ENCODE data around the gene LINGO4. TPM values are rescaled to one million over a fixed set of nuclear protein-coding genes. Genes with fewer than 3 reads are reported as not detected.

LINGO4 gene
- total and polyA plus RNA-seq, 2 of the 13 experiments (the other 11 are each of a cell fraction or from before 2014, with no cell fraction given), result 0.02 to 0.05 TPM

DNA sequence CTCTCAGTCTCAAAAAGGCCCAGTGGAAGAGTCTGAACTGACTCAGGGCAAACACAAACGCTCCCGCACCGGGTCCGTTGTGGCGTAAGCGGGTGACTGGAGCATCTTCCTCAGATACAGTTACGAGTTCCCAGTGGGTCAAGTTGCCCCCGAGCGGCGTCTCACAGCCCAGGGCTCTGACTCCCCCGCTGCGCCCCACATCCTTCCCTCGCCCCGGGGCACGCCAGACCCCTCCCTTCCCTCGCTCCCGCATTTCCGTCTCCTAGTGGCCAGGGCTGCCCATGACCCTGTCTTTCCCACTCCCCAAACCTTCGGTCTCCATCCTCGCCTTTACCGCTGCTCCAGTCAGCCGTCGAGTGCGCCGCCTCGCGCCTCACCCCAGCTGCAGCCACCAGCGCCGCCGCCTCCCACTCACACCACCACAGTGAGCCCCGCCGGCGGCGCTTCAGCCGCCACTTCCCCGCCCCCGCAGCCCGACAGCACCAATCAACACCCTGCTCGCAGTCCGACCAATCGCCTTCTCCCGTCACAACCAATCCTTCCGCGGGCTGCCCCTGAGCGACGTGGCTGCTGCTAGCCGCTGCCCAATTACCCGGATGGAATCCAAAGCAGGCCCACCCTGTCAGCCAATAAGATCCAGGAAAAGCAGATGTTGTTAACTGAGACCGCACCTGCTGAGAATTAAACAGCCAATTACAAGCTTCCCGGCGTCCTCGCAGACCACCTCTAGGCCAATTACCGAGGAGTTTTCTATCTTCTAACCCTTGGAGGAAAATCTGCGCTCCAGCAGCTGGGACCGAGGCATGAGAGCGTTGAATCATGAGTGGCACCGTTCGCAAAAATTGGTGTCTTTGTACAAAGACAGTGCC is 14.9 kb downstream of the LINGO4 start, which contains the start of gene TDRKH (continued):
- TF ChIP-seq ZEB1 (IDR thresholded peaks at IDR 0.05; ENCODE audit: insufficient replicate concordance, low read depth), result no peak
- no peak; the same call in 1 of the 2 replicates for TF ChIP-seq ZNF224 (CRISPR knock-in tag; IDR thresholded peaks at IDR 0.05)
- TF ChIP-seq, protein P1, sequence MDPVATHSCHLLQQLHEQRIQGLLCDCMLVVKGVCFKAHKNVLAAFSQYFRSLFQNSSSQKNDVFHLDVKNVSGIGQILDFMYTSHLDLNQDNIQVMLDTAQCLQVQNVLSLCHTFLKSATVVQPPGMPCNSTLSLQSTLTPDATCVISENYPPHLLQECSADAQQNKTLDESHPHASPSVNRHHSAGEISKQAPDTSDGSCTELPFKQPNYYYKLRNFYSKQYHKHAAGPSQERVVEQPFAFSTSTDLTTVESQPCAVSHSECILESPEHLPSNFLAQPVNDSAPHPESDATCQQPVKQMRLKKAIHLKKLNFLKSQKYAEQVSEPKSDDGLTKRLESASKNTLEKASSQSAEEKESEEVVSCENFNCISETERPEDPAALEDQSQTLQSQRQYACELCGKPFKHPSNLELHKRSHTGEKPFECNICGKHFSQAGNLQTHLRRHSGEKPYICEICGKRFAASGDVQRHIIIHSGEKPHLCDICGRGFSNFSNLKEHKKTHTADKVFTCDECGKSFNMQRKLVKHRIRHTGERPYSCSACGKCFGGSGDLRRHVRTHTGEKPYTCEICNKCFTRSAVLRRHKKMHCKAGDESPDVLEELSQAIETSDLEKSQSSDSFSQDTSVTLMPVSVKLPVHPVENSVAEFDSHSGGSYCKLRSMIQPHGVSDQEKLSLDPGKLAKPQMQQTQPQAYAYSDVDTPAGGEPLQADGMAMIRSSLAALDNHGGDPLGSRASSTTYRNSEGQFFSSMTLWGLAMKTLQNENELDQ (CRISPR knock-in tag; IDR thresholded peaks at IDR 0.05; ENCODE audit: borderline replicate concordance), result no peak
- TF ChIP-seq ATF7-NPFF (CRISPR knock-in tag; IDR thresholded peaks at IDR 0.05; ENCODE audit: low read depth), result peak; percentile 95
- peak; percentile 95 for TF ChIP-seq EED (CRISPR knock-in tag; IDR thresholded peaks at IDR 0.05)
- TF ChIP-seq ZNF33B (CRISPR knock-in tag; IDR thresholded peaks at IDR 0.05), result peak; percentile 74; the same call in 1 of the 2 replicates
- peak; percentile 69; the same call in 1 of the 2 replicates for TF ChIP-seq CHD2 (IDR thresholded peaks at IDR 0.05; ENCODE audit: low read depth, low read length)
- TF ChIP-seq, protein P2, sequence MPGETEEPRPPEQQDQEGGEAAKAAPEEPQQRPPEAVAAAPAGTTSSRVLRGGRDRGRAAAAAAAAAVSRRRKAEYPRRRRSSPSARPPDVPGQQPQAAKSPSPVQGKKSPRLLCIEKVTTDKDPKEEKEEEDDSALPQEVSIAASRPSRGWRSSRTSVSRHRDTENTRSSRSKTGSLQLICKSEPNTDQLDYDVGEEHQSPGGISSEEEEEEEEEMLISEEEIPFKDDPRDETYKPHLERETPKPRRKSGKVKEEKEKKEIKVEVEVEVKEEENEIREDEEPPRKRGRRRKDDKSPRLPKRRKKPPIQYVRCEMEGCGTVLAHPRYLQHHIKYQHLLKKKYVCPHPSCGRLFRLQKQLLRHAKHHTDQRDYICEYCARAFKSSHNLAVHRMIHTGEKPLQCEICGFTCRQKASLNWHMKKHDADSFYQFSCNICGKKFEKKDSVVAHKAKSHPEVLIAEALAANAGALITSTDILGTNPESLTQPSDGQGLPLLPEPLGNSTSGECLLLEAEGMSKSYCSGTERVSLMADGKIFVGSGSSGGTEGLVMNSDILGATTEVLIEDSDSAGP (CRISPR knock-in tag; IDR thresholded peaks at IDR 0.05; ENCODE audit: borderline replicate concordance), result peak; percentile 82; the same call in 1 of the 2 replicates
- TF ChIP-seq, protein P3, sequence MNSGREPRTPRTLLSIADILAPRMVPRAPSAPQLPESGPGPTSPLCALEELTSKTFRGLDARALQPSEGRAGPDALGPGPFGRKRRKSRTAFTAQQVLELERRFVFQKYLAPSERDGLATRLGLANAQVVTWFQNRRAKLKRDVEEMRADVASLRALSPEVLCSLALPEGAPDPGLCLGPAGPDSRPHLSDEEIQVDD (CRISPR knock-in tag; IDR thresholded peaks at IDR 0.05; ENCODE audit: borderline replicate concordance), result peak; percentile 88; the same call in 1 of the 2 replicates
- TF ChIP-seq STAG1 (CRISPR knock-in tag; IDR thresholded peaks at IDR 0.05), result peak; percentile 28; the same call in 1 of the 2 replicates
- TF ChIP-seq SATB2 (CRISPR knock-in tag; IDR thresholded peaks at IDR 0.05), result 0 out of 2 replicates have a peak, but pooled peaks have one; percentile 49
- peak; percentile 85; the same call in 1 of the 2 replicates for TF ChIP-seq ZNF891 (CRISPR knock-in tag; IDR thresholded peaks at IDR 0.05)
- TF ChIP-seq HMG20A (CRISPR knock-in tag; IDR thresholded peaks at IDR 0.05; ENCODE audit: borderline replicate concordance), result 0 out of 2 replicates have a peak, but pooled peaks have one; percentile 19
- 0 out of 2 replicates have a peak, but pooled peaks have one; percentile 22 for TF ChIP-seq PPARG (CRISPR knock-in tag; conservative IDR thresholded peaks at IDR 0.05)
- peak; percentile 82; the same call in 1 of the 2 replicates for TF ChIP-seq MEIS2 (CRISPR knock-in tag; IDR thresholded peaks at IDR 0.05)
- TF ChIP-seq ZNF276 (CRISPR knock-in tag; IDR thresholded peaks at IDR 0.05; ENCODE audit: low read depth), result no peak
- no peak for TF ChIP-seq ZNF550 (CRISPR knock-in tag; IDR thresholded peaks at IDR 0.05; ENCODE audit: borderline replicate concordance)
- TF ChIP-seq IRF9 (CRISPR knock-in tag; IDR thresholded peaks at IDR 0.05; ENCODE audit: borderline replicate concordance), result peak; percentile 90
- no peak for TF ChIP-seq NFE2L2 (IDR thresholded peaks at IDR 0.05; ENCODE audit: low read length)
- TF ChIP-seq, protein P4, sequence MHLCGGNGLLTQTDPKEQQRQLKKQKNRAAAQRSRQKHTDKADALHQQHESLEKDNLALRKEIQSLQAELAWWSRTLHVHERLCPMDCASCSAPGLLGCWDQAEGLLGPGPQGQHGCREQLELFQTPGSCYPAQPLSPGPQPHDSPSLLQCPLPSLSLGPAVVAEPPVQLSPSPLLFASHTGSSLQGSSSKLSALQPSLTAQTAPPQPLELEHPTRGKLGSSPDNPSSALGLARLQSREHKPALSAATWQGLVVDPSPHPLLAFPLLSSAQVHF (CRISPR knock-in tag; IDR thresholded peaks at IDR 0.05), result peak; percentile 94

Measured in HepG2 (cell line).